GM12873 (cell line): ENCODE data around the gene SEC31A.

ENCODE experiments used
- CTCF ChIP-seq: IDR thresholded peaks from 2 replicates; pipeline ENCODE4 v1.5.1; 2012; ENCODE audit warnings: low read depth, mild to moderate bottlenecking, moderate library complexity, low read length, control low read depth; ENCODE audit not compliant: insufficient read depth; ENCODE audit errors: missing control alignments

Gene SEC31A

GRCh38 chr4:82848706-82849105, 42.2 kb downstream of the SEC31A start:
- no peak for TF ChIP-seq CTCF

DNA sequence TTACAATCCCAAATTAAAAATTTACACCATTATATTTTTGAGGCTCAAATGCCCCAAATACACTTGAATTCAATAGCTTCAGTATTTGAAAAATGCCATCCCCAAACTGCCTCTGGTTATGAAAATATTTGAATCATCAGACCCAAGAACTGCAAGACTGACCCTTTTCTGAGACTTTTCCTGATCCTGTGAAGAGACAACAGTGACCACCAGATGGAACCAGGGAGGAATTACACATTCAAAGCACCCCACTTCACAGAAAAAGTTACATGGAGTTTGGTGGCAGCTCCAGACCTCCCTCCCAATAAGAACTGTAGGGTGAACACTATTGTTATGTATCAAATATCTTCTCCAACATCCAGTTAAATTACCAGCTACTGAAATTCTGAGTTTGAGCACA, 48.4 kb downstream of the SEC31A start:
- TF ChIP-seq CTCF, result peak; percentile 10

DNA sequence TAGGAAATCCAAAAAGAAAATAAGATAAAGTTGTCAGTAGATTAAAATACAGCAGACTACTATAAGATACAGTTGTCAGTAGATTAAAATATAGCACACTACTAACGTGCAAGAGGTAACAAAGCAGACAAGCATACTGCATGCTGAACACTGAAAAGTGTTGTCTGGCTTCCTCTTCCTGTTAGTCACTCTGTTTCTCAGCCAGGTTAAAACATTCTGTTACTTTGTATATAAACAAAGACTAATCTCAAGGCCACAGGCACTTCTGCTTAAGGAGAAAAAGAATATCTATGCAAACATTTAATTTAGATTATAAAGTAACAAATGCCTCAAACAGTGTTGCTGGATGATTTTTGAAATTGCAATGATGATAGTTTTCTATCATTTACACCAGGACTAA, 51.3 kb downstream of the SEC31A start:
- TF ChIP-seq CTCF, result no peak

DNA sequence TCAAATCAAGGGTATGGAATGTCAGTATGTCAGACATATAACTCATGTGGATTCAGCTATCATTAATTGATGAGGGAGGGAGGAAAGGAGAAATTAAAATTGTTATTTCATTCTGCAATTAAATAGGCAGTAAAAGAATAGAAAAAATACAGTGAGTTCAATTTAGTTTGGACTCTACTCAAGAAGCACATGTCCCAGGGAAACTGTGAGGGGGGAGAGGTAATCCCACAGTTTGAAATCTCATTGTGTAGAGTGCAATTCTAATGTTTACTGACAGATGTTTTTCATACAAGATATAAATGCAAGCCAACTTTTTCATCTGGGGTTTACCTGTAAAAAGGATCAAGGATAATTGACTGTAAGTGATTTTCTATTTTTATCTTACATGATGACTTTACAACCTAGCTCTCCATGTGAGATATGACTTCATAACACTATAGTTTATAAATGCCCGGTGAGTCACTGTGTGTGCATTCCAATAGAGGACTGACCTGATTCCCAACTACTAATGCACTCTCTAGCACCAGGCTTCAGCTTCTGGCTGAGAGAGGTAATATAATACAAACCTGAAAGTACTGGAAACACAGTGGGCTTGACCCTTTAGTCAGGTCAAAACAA, 57.1 kb downstream of the SEC31A start:
- TF ChIP-seq CTCF, result no peak

- no peak for TF ChIP-seq CTCF
Measured at GRCh38 chr4:82825425-82825824, 65.5 kb downstream of the SEC31A start.

DNA sequence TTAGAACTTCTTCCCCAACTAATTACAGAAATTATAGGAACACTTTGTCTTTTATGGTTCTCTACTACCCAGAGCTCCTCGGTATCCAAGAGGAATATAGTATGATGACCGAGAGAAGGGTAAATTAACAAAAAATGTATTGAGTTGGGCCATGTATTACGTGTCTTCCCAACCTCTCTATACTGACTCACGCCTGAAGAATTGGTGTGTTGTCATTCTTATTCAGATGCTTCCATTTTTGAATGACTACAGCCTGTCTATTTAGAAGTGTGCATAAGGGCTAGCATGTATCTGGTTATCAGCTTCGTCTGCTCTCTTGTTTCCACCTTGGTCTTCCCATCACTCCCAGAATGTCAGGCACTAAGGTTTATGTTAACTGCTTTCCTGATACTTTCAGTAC, 67.9 kb downstream of the SEC31A start:
- TF ChIP-seq CTCF, result no peak

DNA sequence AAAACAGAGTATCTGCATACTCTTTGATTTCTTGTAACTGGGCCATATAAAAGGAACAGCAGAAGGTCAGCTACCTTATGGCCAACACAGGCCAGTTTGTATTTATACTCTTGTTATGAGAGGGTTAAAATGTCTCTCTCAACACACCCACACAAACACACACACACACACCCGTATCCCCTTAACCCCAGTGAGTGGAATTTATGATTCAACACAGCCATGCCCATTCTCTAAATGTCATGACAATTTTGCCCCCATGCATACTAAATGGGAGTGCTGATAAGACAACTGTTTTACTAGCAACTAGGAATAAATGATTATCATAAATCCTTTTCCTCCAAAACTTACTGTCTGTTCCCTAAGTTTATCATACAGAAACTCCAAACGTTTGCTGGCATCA, 70.3 kb downstream of the SEC31A start:
- no peak for TF ChIP-seq CTCF
